ENCODE data around the gene STRADA.

DNA sequence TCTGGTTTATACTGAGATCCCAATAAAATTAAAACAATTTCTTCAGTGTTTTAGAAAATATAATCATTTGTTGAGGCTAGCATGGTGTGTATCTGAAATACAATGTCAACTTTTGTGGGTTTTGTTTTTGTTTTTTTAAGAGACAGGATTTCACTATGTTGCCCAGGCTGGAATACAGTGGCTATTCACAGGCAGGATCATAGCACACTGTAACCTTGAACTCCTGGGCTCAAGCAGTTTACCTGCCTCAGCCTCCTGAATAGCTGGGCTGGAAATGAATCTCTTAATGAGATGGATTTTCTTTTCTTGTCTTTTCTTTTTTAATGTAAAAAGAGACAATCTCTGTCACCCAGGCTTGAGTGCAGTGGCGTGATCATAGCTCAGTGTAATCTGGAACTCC, 44.5 kb upstream of the STRADA start:
- TF ChIP-seq, protein P1, sequence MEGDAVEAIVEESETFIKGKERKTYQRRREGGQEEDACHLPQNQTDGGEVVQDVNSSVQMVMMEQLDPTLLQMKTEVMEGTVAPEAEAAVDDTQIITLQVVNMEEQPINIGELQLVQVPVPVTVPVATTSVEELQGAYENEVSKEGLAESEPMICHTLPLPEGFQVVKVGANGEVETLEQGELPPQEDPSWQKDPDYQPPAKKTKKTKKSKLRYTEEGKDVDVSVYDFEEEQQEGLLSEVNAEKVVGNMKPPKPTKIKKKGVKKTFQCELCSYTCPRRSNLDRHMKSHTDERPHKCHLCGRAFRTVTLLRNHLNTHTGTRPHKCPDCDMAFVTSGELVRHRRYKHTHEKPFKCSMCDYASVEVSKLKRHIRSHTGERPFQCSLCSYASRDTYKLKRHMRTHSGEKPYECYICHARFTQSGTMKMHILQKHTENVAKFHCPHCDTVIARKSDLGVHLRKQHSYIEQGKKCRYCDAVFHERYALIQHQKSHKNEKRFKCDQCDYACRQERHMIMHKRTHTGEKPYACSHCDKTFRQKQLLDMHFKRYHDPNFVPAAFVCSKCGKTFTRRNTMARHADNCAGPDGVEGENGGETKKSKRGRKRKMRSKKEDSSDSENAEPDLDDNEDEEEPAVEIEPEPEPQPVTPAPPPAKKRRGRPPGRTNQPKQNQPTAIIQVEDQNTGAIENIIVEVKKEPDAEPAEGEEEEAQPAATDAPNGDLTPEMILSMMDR (conservative IDR thresholded peaks at IDR 0.05; ENCODE audit: low read depth, low read length), result no peak
- TF ChIP-seq EZH2 (IDR thresholded peaks at IDR 0.05; ENCODE audit: borderline replicate concordance, low read depth, low read length, poor library complexity, severe bottlenecking), result no peak
